Astrocyte (in vitro differentiated cells and primary cell): ENCODE measurements around the gene BAG5. TPM values are rescaled to one million over a fixed set of nuclear protein-coding genes. Genes with fewer than 3 reads are reported as not detected.

Source experiments
- DNase-seq: peaks from one replicate; pipeline ENCODE4 v3.0.0-alpha.2; 2010; ENCODE audit warnings: low read depth
- FAIRE-seq: peaks from 2 replicates; lab custom pipeline; 2011; peaks lifted over from hg19 to GRCh38; lab: Jason Lieb, UNC
- H2AFZ ChIP-seq: 2 replicates; pipeline ENCODE4 v1.6.0; 2012; ENCODE audit warnings: low read depth, low read length, inconsistent platforms
- H3K27ac ChIP-seq: 2 replicates; pipeline ENCODE4 v1.5.1; 2011; ENCODE audit warnings: low read depth, low read length, inconsistent platforms
- H3K27me3 ChIP-seq: 2 replicates; pipeline ENCODE4 v1.6.0; 2011; ENCODE audit warnings: low read length, inconsistent platforms; ENCODE audit not compliant: insufficient read depth
- H3K36me3 ChIP-seq: 2 replicates; pipeline ENCODE4 v1.5.1; 2011; ENCODE audit warnings: low read length, inconsistent platforms; ENCODE audit not compliant: insufficient read depth
- H3K4me1 ChIP-seq: 2 replicates; pipeline ENCODE4 v1.5.1; 2011; ENCODE audit warnings: low read length, inconsistent platforms; ENCODE audit not compliant: insufficient read depth
- H3K4me2 ChIP-seq: 2 replicates; pipeline ENCODE4 v1.6.0; 2012; ENCODE audit warnings: low read length, inconsistent platforms
- H3K4me3 ChIP-seq: 2 replicates; pipeline ENCODE4 v1.5.1; 2011; ENCODE audit warnings: low read depth, mild to moderate bottlenecking, low read length, inconsistent platforms; ENCODE audit not compliant: insufficient read depth
- H3K79me2 ChIP-seq: 2 replicates; pipeline ENCODE4 v1.6.0; 2012; ENCODE audit warnings: mild to moderate bottlenecking, low read length, inconsistent platforms; ENCODE audit not compliant: insufficient read depth
- H3K9ac ChIP-seq: 2 replicates; pipeline ENCODE4 v1.6.0; 2012; ENCODE audit warnings: mild to moderate bottlenecking, low read length, inconsistent platforms
- H3K9me3 ChIP-seq: 2 replicates; pipeline ENCODE4 v1.5.1; 2012; ENCODE audit warnings: low read depth, mild to moderate bottlenecking, low read length, inconsistent platforms; ENCODE audit not compliant: insufficient read depth
- H4K20me1 ChIP-seq: 2 replicates; pipeline ENCODE4 v1.6.0; 2012; ENCODE audit warnings: low read length, inconsistent platforms; ENCODE audit not compliant: insufficient read depth
- H3K27ac Mint-ChIP-seq: one replicate; pipeline ENCODE4 v1.8.0; 2021; ENCODE audit warnings: mild to moderate bottlenecking, mixed read lengths; ENCODE audit not compliant: unreplicated experiment
- H3K27me3 Mint-ChIP-seq: one replicate; pipeline ENCODE4 v1.8.0; 2021; ENCODE audit warnings: low read depth, mixed read lengths; ENCODE audit not compliant: unreplicated experiment
- H3K36me3 Mint-ChIP-seq: one replicate; pipeline ENCODE4 v1.8.0; 2021; ENCODE audit warnings: low read depth, mixed read lengths; ENCODE audit not compliant: unreplicated experiment
- H3K4me1 Mint-ChIP-seq: one replicate; pipeline ENCODE4 v1.8.0; 2021; ENCODE audit warnings: low read depth, mixed read lengths; ENCODE audit not compliant: unreplicated experiment
- H3K4me3 Mint-ChIP-seq: one replicate; pipeline ENCODE4 v1.8.0; 2021; ENCODE audit warnings: mild to moderate bottlenecking, moderate library complexity, mixed read lengths; ENCODE audit not compliant: unreplicated experiment
- H3K9me3 Mint-ChIP-seq: one replicate; pipeline ENCODE4 v1.8.0; 2021; ENCODE audit warnings: mild to moderate bottlenecking, mixed read lengths; ENCODE audit not compliant: unreplicated experiment
- CTCF ChIP-seq: IDR thresholded peaks from 2 replicates; pipeline ENCODE4 v1.5.1; 2011; ENCODE audit warnings: low read depth, mild to moderate bottlenecking, inconsistent platforms, low read length, moderate library complexity; ENCODE audit not compliant: insufficient read depth
- EZH2 ChIP-seq: IDR thresholded peaks from 2 replicates; pipeline ENCODE4 v1.6.1; 2012; ENCODE audit warnings: mild to moderate bottlenecking, low read length, inconsistent platforms; ENCODE audit not compliant: insufficient read depth
- total RNA-seq: library from RNA; stranded (reverse); gene quantifications from 2 replicates; pipeline ENCODE4 v1.2.1, GENCODE V29; 2021

Gene BAG5
- total RNA-seq, 1 donor from 2014 or later: 35.2 TPM

GRCh38 chr14:103507751-103508150 lies 54.7 kb downstream of the BAG5 start:
- Histone ChIP-seq H3K79me2 (no peaks in the 10 kb centered on the region), H3K4me2 (no peak overlapping the region), H4K20me1 (peaks cover 25% of the 10 kb centered on the region), H3K36me3 (peaks cover 37% of the 10 kb centered on the region), H3K4me3 (no peak overlapping the region), H3K9me3 (no peaks in the 10 kb centered on the region), H2AFZ (no peak overlapping the region), H3K9ac (no peak overlapping the region), H3K27me3 (no peaks in the 10 kb centered on the region), H3K4me1 (peaks cover 5% of the 10 kb centered on the region), H3K27ac (no peak overlapping the region)
- Mint-ChIP-seq H3K36me3 (peaks cover 36% of the 10 kb centered on the region), H3K4me3 (no peak overlapping the region), H3K9me3 (no peaks in the 10 kb centered on the region), H3K4me1 (peaks cover 3% of the 10 kb centered on the region), H3K27me3 (no peaks in the 10 kb centered on the region), H3K27ac (no peak overlapping the region)
- FAIRE-seq (no peak), DNase-seq (no peak)
- TF ChIP-seq EZH2 (no peak), CTCF (no peak)

Other genes with a start within 250 kb of the BAG5 start
- 330 and 337 TPM in 2 replicates for gene EIF5, start 228.4 kb downstream of the BAG5 start, total RNA-seq
- gene MARK3, start 177.2 kb downstream of the BAG5 start, total RNA-seq: 111 and 124 TPM in 2 replicates
- 174 and 178 TPM in 2 replicates for gene CKB, start 39.8 kb downstream of the BAG5 start, total RNA-seq
- gene TRMT61A, start 33.5 kb downstream of the BAG5 start, total RNA-seq: 11.9 and 12.4 TPM in 2 replicates
- 56.2 TPM in 2 replicates for gene COA8, start 303 bp upstream of the BAG5 start, total RNA-seq
- gene KLC1, start 66.6 kb upstream of the BAG5 start, total RNA-seq: 226 and 238 TPM in 2 replicates
- 2.3 and 5.2 TPM in 2 replicates for gene XRCC3, start 152.8 kb upstream of the BAG5 start, total RNA-seq
- 41.7 and 42.0 TPM in 2 replicates for gene ZFYVE21, start 153.2 kb upstream of the BAG5 start, total RNA-seq